Activated CD8-positive, alpha-beta T cell treated with anti-CD3 and anti-CD28 coated beads for 36 hours (primary cell): ENCODE measurements around the gene ASIC3. TPM values are rescaled to one million over a fixed set of nuclear protein-coding genes. Genes with fewer than 3 reads are reported as not detected.

ENCODE experiments used
- ATAC-seq: fragments of 200-7000 bp; cut with Tn5 transposase; one replicate; pipeline ENCODE4 v1.10.0; 2021; ENCODE audit warnings: mild to moderate bottlenecking, moderate library complexity
- CTCF ChIA-PET: fragments of 350-600 bp; sonication (Branson Sonifier 250); formaldehyde crosslinking; loops from one replicate; lab custom pipeline; 2021; ENCODE audit warnings: antibody characterized with exemption; lab: Charles Lee
- POLR2A ChIA-PET: fragments of 350-600 bp; sonication (Branson Sonifier 250); formaldehyde crosslinking; loops from one replicate; lab custom pipeline; 2021; ENCODE audit warnings: antibody characterized with exemption; lab: Charles Lee
- DNase-seq: peaks from one replicate; pipeline ENCODE4 v3.0.0-alpha.2; 2020
- H3K27ac Mint-ChIP-seq: one replicate; pipeline ENCODE4 v1.8.0; 2021; ENCODE audit warnings: mild to moderate bottlenecking, mixed read lengths
- H3K27me3 Mint-ChIP-seq: one replicate; pipeline ENCODE4 v1.8.0; 2021; ENCODE audit warnings: mixed read lengths
- H3K36me3 Mint-ChIP-seq: one replicate; pipeline ENCODE4 v1.8.0; 2021; ENCODE audit warnings: low read depth, mixed read lengths
- H3K4me1 Mint-ChIP-seq: one replicate; pipeline ENCODE4 v1.8.0; 2021; ENCODE audit warnings: low read depth, mixed read lengths
- H3K4me3 Mint-ChIP-seq: one replicate; pipeline ENCODE4 v1.8.0; 2021; ENCODE audit warnings: mild to moderate bottlenecking, moderate library complexity, mixed read lengths
- H3K9me3 Mint-ChIP-seq: one replicate; pipeline ENCODE4 v1.8.0; 2021; ENCODE audit warnings: mixed read lengths
- intact Hi-C: fragments of 100-400 bp; cut with micrococcal nuclease; formaldehyde crosslinking; loops from one replicate; pipeline ENCODE4 v1.10.0; 2022
- total RNA-seq, 2 experiments: library from RNA; stranded (reverse); gene quantifications; one replicate each; pipeline ENCODE4 v1.2.3, GENCODE V29; 2021
- TF ChIP-seq, protein P1 (sequence below): fragments of 200-600 bp; IDR thresholded peaks from one replicate; pipeline ENCODE4 v1.8.0; 2022; ENCODE audit warnings: antibody characterized with exemption, mild to moderate bottlenecking

Gene ASIC3
- total RNA-seq, 2 experiments from 2014 or later, result 3.7 to 5.8 TPM

DNA sequence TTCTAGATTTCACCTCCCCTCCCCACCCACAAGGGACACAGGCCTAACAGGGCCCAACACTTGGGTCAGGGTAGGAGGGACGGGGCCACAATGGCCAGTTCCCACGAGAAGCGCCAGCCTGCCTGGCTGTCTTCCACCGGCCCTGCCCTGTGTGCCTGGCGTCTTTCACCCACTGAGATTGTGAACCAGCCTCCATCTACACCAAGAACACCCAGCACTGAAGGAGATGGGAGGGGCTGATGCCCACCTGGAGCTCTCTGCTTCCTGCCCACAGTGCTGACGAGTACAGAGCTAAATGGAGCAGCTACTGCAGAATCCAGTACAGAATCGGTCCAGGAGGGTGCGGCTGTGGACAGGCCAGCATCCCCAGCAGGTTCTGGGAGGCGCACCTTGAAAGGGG lies 2.4 kb upstream of the ASIC3 start:
- ATAC-seq, result no peak
- intact Hi-C loops, result no loop called here
- H3K4me3 Mint-ChIP-seq, result no peak overlapping the region
- no peaks in the 10 kb centered on the region for H3K9me3 Mint-ChIP-seq
- POLR2A ChIA-PET, result interaction anchor here (1.1 to 1.5 kb wide), 3 partner anchors 9 to 32 kb away, joined by 3 to 4 read pairs (median 3); no protein-coding TSS in a partner anchor
- H3K36me3 Mint-ChIP-seq, result no peaks in the 10 kb centered on the region
- no peaks in the 10 kb centered on the region for H3K27me3 Mint-ChIP-seq
- CTCF ChIA-PET, result no interaction called here
- TF ChIP-seq, protein P1, sequence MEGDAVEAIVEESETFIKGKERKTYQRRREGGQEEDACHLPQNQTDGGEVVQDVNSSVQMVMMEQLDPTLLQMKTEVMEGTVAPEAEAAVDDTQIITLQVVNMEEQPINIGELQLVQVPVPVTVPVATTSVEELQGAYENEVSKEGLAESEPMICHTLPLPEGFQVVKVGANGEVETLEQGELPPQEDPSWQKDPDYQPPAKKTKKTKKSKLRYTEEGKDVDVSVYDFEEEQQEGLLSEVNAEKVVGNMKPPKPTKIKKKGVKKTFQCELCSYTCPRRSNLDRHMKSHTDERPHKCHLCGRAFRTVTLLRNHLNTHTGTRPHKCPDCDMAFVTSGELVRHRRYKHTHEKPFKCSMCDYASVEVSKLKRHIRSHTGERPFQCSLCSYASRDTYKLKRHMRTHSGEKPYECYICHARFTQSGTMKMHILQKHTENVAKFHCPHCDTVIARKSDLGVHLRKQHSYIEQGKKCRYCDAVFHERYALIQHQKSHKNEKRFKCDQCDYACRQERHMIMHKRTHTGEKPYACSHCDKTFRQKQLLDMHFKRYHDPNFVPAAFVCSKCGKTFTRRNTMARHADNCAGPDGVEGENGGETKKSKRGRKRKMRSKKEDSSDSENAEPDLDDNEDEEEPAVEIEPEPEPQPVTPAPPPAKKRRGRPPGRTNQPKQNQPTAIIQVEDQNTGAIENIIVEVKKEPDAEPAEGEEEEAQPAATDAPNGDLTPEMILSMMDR, result no peak
- no peak for DNase-seq
- H3K4me1 Mint-ChIP-seq, result no peaks in the 10 kb centered on the region
- no peak overlapping the region for H3K27ac Mint-ChIP-seq

DNA sequence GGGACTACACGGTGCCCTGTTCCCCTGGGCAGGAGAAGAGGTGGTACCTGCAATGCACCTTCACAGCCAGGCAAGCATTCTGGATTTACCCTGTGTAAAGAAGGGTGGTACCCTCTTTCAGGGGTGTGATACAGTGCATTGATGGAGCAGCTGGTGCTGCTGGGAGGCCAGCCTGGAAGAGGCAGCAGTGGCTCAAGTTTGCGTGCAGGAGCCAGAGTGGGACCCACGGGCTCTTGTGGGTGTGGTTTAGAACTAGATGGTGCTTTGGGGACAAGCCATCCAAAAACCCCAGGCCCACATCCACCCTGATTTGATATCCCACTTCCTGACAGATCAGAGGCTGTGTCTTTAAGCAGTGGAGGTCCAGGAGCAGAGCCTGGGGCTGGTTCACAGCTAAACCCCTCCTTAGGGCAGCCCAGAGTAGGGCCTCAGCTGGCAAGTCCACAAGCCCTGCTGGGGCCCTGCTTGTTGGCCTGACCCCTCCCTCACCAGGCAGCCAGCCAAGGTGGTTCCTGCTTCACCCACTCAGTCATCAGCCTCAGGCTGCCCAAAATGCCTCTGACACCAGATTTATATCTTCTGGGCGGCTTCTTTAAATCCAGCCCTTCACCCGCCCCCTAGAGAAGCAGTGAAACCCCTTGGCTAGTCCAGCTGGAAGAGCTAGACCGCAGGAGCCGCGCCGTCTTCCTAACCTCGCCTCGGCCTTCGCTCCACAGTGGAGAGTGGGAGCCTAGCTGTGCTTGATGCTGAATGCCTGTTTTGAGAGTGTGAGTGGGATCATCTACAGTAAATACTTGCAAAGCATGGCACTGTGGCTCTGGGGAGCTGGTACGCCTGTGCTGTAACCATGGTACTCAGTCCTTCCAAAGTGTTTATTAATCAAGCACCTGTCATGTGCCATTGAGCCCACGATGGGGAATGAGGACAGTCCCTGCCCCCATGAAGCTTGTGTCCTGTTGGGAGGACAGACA lies 1.4 kb upstream of the ASIC3 start:
- Mint-ChIP-seq H3K4me3 (no peak overlapping the region), H3K4me1 (no peaks in the 10 kb centered on the region), H3K27me3 (no peaks in the 10 kb centered on the region), H3K9me3 (no peaks in the 10 kb centered on the region), H3K36me3 (no peaks in the 10 kb centered on the region), H3K27ac (no peak overlapping the region)
- DNase-seq, result no peak
- TF ChIP-seq, protein P1, result no peak
- ATAC-seq, result no peak
- ChIA-PET CTCF (no interaction called here), POLR2A (interaction anchor here (1.2 to 1.5 kb wide), 2 partner anchors 10 to 13 kb away, joined by 3 to 4 read pairs; no protein-coding TSS in a partner anchor)
- intact Hi-C loops, result no loop called here

DNA sequence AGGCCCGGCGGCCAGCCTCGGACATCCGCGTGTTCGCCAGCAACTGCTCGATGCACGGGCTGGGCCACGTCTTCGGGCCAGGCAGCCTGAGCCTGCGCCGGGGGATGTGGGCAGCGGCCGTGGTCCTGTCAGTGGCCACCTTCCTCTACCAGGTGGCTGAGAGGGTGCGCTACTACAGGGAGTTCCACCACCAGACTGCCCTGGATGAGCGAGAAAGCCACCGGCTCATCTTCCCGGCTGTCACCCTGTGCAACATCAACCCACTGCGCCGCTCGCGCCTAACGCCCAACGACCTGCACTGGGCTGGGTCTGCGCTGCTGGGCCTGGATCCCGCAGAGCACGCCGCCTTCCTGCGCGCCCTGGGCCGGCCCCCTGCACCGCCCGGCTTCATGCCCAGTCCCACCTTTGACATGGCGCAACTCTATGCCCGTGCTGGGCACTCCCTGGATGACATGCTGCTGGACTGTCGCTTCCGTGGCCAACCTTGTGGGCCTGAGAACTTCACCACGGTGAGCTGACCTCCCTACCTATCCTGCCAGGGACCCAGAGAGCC lies 656 bp downstream of the ASIC3 start:
- POLR2A ChIA-PET, result no interaction called here
- Mint-ChIP-seq H3K36me3 (no peaks in the 10 kb centered on the region), H3K4me3 (no peak overlapping the region), H3K27me3 (no peaks in the 10 kb centered on the region), H3K27ac (no peak overlapping the region), H3K9me3 (no peaks in the 10 kb centered on the region), H3K4me1 (peaks cover 3% of the 10 kb centered on the region)
- intact Hi-C loops, result no loop called here
- no peak for DNase-seq
- TF ChIP-seq, protein P1, result no peak
- CTCF ChIA-PET, result no interaction called here
- ATAC-seq, result no peak

DNA sequence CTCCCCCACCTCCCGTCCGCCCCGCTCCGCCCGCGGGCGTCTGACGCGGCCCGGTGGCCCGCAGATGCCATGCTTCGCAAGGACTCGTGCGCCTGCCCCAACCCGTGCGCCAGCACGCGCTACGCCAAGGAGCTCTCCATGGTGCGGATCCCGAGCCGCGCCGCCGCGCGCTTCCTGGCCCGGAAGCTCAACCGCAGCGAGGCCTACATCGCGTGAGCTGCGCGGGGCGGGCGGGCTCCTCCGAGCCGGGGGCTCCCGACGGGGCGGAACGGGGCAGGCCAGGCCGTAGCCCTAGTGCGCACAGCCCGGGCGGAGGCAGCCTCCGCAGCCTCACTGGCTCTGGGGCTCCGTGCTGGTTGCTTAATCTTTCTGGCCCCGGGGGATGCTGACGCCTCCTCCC lies 2.8 kb downstream of the ASIC3 start:
- no peak overlapping the region for H3K4me3 Mint-ChIP-seq
- DNase-seq (peak; percentile 59), ATAC-seq (peak; percentile 77)
- TF ChIP-seq, protein P1, result no peak
- no peak overlapping the region for H3K27ac Mint-ChIP-seq
- POLR2A ChIA-PET, result interaction anchor here (0.6 to 1.1 kb wide), 3 partner anchors 11 to 142 kb away, joined by 3 to 4 read pairs (median 3); no protein-coding TSS in a partner anchor
- H3K4me1 Mint-ChIP-seq, result peaks cover 3% of the 10 kb centered on the region
- no peaks in the 10 kb centered on the region for H3K9me3 Mint-ChIP-seq
- H3K36me3 Mint-ChIP-seq, result no peaks in the 10 kb centered on the region
- CTCF ChIA-PET, result interaction anchor here (1.0 kb wide), 1 partner anchor 59 kb away, joined by 6 read pairs; no protein-coding TSS in a partner anchor
- intact Hi-C loops, result no loop called here
- H3K27me3 Mint-ChIP-seq, result no peaks in the 10 kb centered on the region

DNA sequence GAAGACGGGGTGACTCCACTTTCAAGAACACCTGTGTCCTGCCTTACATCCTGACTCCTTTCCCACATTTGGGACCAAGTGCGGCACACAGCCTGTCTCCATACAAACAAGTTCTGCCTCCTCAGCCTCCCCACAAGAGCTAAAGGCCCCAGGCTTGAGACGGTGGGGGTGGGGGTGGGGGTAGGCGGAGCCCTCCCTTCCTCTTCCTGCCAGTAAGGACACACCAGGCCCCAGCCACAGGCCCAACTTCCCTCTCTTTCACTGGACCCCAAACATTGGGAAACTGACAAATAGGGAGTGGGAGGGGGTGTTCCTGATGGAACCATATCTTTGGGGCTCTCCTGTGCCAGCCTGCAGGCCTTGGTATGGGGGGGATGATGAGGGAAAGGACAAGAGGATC lies 4.8 kb downstream of the ASIC3 start:
- H3K4me3 Mint-ChIP-seq, result no peak overlapping the region
- peaks cover 14% of the 10 kb centered on the region for H3K4me1 Mint-ChIP-seq
- intact Hi-C loops, result no loop called here
- TF ChIP-seq, protein P1, result no peak
- no peak for ATAC-seq
- H3K27ac Mint-ChIP-seq, result no peak overlapping the region
- H3K9me3 Mint-ChIP-seq, result no peaks in the 10 kb centered on the region
- no peaks in the 10 kb centered on the region for H3K36me3 Mint-ChIP-seq
- no peaks in the 10 kb centered on the region for H3K27me3 Mint-ChIP-seq
- DNase-seq, result no peak
- ChIA-PET CTCF (no interaction called here), POLR2A (no interaction called here)
